HepG2 (cell line): ENCODE measurements around the gene CUL9. TPM values are rescaled to one million over a fixed set of nuclear protein-coding genes. Genes with fewer than 3 reads are reported as not detected.

ENCODE experiments used
- AGO2 ChIP-seq: fragments of 200-400 bp; formaldehyde crosslinking; optimal IDR thresholded peaks from 2 replicates; pipeline ENCODE3; 2017; ENCODE audit warnings: mild to moderate bottlenecking, low read depth, low read length, moderate library complexity
- ATF7-NPFF ChIP-seq: sonication (generic); formaldehyde crosslinking; IDR thresholded peaks from 2 replicates; pipeline ENCODE4 v1.8.1; 2023; ENCODE audit warnings: mild to moderate bottlenecking, low read depth, missing genetic modification reagents, moderate library complexity
- BCL3 ChIP-seq: sonication (generic); formaldehyde crosslinking; IDR thresholded peaks from 2 replicates; pipeline ENCODE4 v1.5.1; 2020; ENCODE audit warnings: mild to moderate bottlenecking, missing genetic modification reagents, moderate library complexity
- GFI1 ChIP-seq: sonication (generic); formaldehyde crosslinking; IDR thresholded peaks from 2 replicates; pipeline ENCODE4 v1.5.0; 2020; ENCODE audit warnings: missing genetic modification reagents, mild to moderate bottlenecking, borderline replicate concordance
- HDAC6 ChIP-seq: fragments of 200-600 bp; sonication (generic); IDR thresholded peaks from 2 replicates; pipeline ENCODE4 v1.7.0; 2017; ENCODE audit warnings: mild to moderate bottlenecking, antibody characterized with exemption, low read length, low read depth
- HOXA9 ChIP-seq: sonication (generic); formaldehyde crosslinking; IDR thresholded peaks from 2 replicates; pipeline ENCODE4 v1.8.1; 2022; ENCODE audit warnings: missing genetic modification reagents, mild to moderate bottlenecking, moderate library complexity, borderline replicate concordance
- MAF1 ChIP-seq: sonication (generic); formaldehyde crosslinking; IDR thresholded peaks from 2 replicates; pipeline ENCODE4 v1.5.0; 2020; ENCODE audit warnings: missing genetic modification reagents, borderline replicate concordance
- MED8 ChIP-seq: sonication (generic); formaldehyde crosslinking; IDR thresholded peaks from 2 replicates; pipeline ENCODE4 v1.8.1; 2023; ENCODE audit warnings: mild to moderate bottlenecking, missing genetic modification reagents; ENCODE audit not compliant: insufficient replicate concordance
- PHF5A ChIP-seq: IDR thresholded peaks from one replicate; pipeline ENCODE4 v1.6.1; 2018; ENCODE audit warnings: low read depth, missing genetic modification reagents; ENCODE audit not compliant: unreplicated experiment
- POGZ ChIP-seq: sonication (generic); formaldehyde crosslinking; IDR thresholded peaks from 2 replicates; pipeline ENCODE4 v1.4.0; 2020; ENCODE audit warnings: mild to moderate bottlenecking, missing genetic modification reagents
- RXRA ChIP-seq: sonication (generic); formaldehyde crosslinking; IDR thresholded peaks from 2 replicates; pipeline ENCODE4 v1.5.1; 2020; ENCODE audit warnings: missing genetic modification reagents
- TAF1 ChIP-seq: sonication (generic); formaldehyde crosslinking; IDR thresholded peaks from 2 replicates; pipeline ENCODE4 v1.4.0; 2020; ENCODE audit warnings: missing genetic modification reagents
- ZBTB38 ChIP-seq: sonication (generic); formaldehyde crosslinking; IDR thresholded peaks from 2 replicates; pipeline ENCODE4 v1.5.1; 2020; ENCODE audit warnings: mild to moderate bottlenecking, missing genetic modification reagents
- ZFAT ChIP-seq: sonication (generic); formaldehyde crosslinking; conservative IDR thresholded peaks from 2 replicates; pipeline ENCODE4 v1.8.1; 2023; ENCODE audit warnings: missing genetic modification reagents, inconsistent platforms
- ZNF24 ChIP-seq: fragments of 450-650 bp; IDR thresholded peaks from 2 replicates; pipeline ENCODE4 v1.6.1; 2017; ENCODE audit warnings: antibody characterized with exemption, mild to moderate bottlenecking
- ZNF253 ChIP-seq: sonication (generic); formaldehyde crosslinking; IDR thresholded peaks from 2 replicates; pipeline ENCODE4 v1.8.0; 2022; ENCODE audit warnings: mild to moderate bottlenecking, missing genetic modification reagents, borderline replicate concordance
- ZNF264 ChIP-seq: sonication (generic); formaldehyde crosslinking; IDR thresholded peaks from 2 replicates; pipeline ENCODE4 v1.4.0; 2020; ENCODE audit warnings: missing genetic modification reagents
- ZNF329 ChIP-seq: sonication (generic); formaldehyde crosslinking; IDR thresholded peaks from 2 replicates; pipeline ENCODE4 v1.9.0; 2021; ENCODE audit warnings: low read depth, mild to moderate bottlenecking, missing genetic modification reagents
- ZNF557 ChIP-seq: sonication (generic); formaldehyde crosslinking; IDR thresholded peaks from 2 replicates; pipeline ENCODE4 v1.4.0; 2020; ENCODE audit warnings: missing genetic modification reagents
- ZNF704 ChIP-seq: sonication (generic); formaldehyde crosslinking; IDR thresholded peaks from 2 replicates; pipeline ENCODE4 v1.8.1; 2023; ENCODE audit warnings: mild to moderate bottlenecking, inconsistent platforms, moderate library complexity, missing genetic modification reagents, borderline replicate concordance
- ZNF713 ChIP-seq: sonication (generic); formaldehyde crosslinking; IDR thresholded peaks from 2 replicates; pipeline ENCODE4 v1.4.0; 2020; ENCODE audit warnings: mild to moderate bottlenecking, missing genetic modification reagents
- ZNF75D ChIP-seq: sonication (generic); formaldehyde crosslinking; IDR thresholded peaks from 2 replicates; pipeline ENCODE4 v1.8.1; 2023; ENCODE audit warnings: missing genetic modification reagents, mild to moderate bottlenecking, borderline replicate concordance
- ZNF768 ChIP-seq: sonication (generic); formaldehyde crosslinking; IDR thresholded peaks from 2 replicates; pipeline ENCODE4 v1.4.0; 2020; ENCODE audit warnings: missing genetic modification reagents
- ZNF782 ChIP-seq: sonication (generic); formaldehyde crosslinking; IDR thresholded peaks from 2 replicates; pipeline ENCODE4 v1.4.0; 2020; ENCODE audit warnings: missing genetic modification reagents, mild to moderate bottlenecking, borderline replicate concordance
- ZNF839 ChIP-seq: sonication (generic); formaldehyde crosslinking; IDR thresholded peaks from 2 replicates; pipeline ENCODE4 v1.4.0; 2020; ENCODE audit warnings: missing genetic modification reagents, mild to moderate bottlenecking, borderline replicate concordance
- ZSCAN9 ChIP-seq: IDR thresholded peaks from 2 replicates; pipeline ENCODE4 v1.6.1; 2016; ENCODE audit warnings: borderline replicate concordance
- polyA plus RNA-seq, 8 experiments: library from polyadenylated mRNA; depleted of rRNA in 3 of 8; stranded (reverse) in 7 of 8; unstranded in 1 of 8; fragments of >200 nt; fragmentation: Illumina TruSeq in 4 of 8; extraction: Trizol in 4 of 8; gene quantifications; 2 replicates each; pipeline versions ENCODE4 v1.2.1 to v1.2.3, GENCODE V29; 2011 to 2016; ENCODE audit warnings: low read depth in 4 of 8, missing spikeins in 1 of 8, mixed read lengths in 1 of 8; ENCODE audit not compliant: insufficient read depth in 1 of 8
- total RNA-seq, 5 experiments: library from RNA; depleted of rRNA; stranded (reverse); fragments of >200 nt; fragmentation: Illumina TruSeq; extraction: Trizol; gene quantifications; 2 replicates each; pipeline ENCODE4 v1.2.3, GENCODE V29; 2016; ENCODE audit warnings: low read depth in 1 of 5

CUL9 gene
- total and polyA plus RNA-seq, 2 of the 13 experiments (the other 11 are each of a cell fraction or from before 2014, with no cell fraction given), result 11.4 to 13.7 TPM

- TF ChIP-seq ZNF253 (CRISPR knock-in tag), result 0 out of 2 replicates have a peak, but pooled peaks have one; percentile 31
- TF ChIP-seq MED8 (CRISPR knock-in tag), result peak; percentile 14
- no peak for TF ChIP-seq HDAC6
- TF ChIP-seq ZNF264 (CRISPR knock-in tag), result peak; percentile 46; the same call in 1 of the 2 replicates
- 0 out of 2 replicates have a peak, but pooled peaks have one; percentile 77 for TF ChIP-seq ZNF713
- TF ChIP-seq ZFAT, result 0 out of 2 replicates have a peak, but pooled peaks have one; percentile 15
- peak; percentile 71 for TF ChIP-seq PHF5A
- peak; percentile 93 for TF ChIP-seq POGZ
- 0 out of 2 replicates have a peak, but pooled peaks have one; percentile 9 for TF ChIP-seq ZNF557
- no peak for TF ChIP-seq ZNF75D (CRISPR knock-in tag)
- TF ChIP-seq ZSCAN9, result peak; percentile 44; the same call in 1 of the 2 replicates
- TF ChIP-seq HOXA9 (CRISPR knock-in tag), result peak; percentile 73; the same call in 1 of the 2 replicates
- TF ChIP-seq ZNF782 (CRISPR knock-in tag), result no peak; the same call in 1 of the 2 replicates
- peak; percentile 78 for TF ChIP-seq BCL3 (CRISPR knock-in tag)
- 0 out of 2 replicates have a peak, but pooled peaks have one; percentile 39 for TF ChIP-seq MAF1 (CRISPR knock-in tag)
- peak; percentile 36; the same call in 1 of the 2 replicates for TF ChIP-seq ZNF704 (CRISPR knock-in tag)
- peak; percentile 50; the same call in 1 of the 2 replicates for TF ChIP-seq ZNF768
- peak; percentile 74; the same call in 1 of the 2 replicates for TF ChIP-seq GFI1 (CRISPR knock-in tag)
- peak; percentile 62 for TF ChIP-seq ATF7-NPFF (CRISPR knock-in tag)
- peak; percentile 55; the same call in 1 of the 2 replicates for TF ChIP-seq TAF1 (CRISPR knock-in tag)
- TF ChIP-seq ZBTB38, result peak; percentile 21; the same call in 1 of the 2 replicates
- TF ChIP-seq ZNF24, result peak; percentile 83
- peak; percentile 77 for TF ChIP-seq AGO2
- TF ChIP-seq ZNF839 (CRISPR knock-in tag), result no peak
- peak; percentile 39; the same call in 1 of the 2 replicates for TF ChIP-seq RXRA (CRISPR knock-in tag)
- peak; percentile 59 for TF ChIP-seq ZNF329 (CRISPR knock-in tag)
Measured at GRCh38 chr6:43170931-43171706, 10.9 kb upstream of the CUL9 start, which contains the start of gene SRF (continued).
